ENCODE data around the gene LRRC8A.

The LRRC8A gene

DNA sequence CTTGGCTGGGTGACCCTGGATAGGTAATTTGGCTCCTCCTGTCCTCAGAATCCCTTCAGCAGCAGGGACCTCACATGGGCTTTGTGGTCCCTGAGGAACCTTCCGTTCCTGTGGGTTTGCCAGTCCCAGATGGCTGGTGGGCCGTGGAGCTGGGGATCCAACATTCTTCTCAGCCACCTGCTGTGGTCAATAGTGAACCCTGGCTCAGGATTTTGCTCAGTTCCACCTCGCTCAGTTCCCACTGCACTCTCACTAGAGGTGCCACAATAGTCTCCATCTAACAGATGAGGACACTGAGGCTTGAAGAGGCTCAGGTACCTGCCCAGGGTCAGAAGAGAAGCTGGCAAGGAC lies 35.3 kb upstream of the LRRC8A start:
- TF ChIP-seq FOXM1 (IDR thresholded peaks at IDR 0.05; ENCODE audit: borderline replicate concordance, low read depth) = no peak
- no peak for TF ChIP-seq CREB1 (IDR thresholded peaks at IDR 0.05; ENCODE audit: low read depth)
- TF ChIP-seq, protein P1, sequence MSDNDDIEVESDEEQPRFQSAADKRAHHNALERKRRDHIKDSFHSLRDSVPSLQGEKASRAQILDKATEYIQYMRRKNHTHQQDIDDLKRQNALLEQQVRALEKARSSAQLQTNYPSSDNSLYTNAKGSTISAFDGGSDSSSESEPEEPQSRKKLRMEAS (IDR thresholded peaks at IDR 0.05) = no peak
- no peak for TF ChIP-seq NFIC (IDR thresholded peaks at IDR 0.05)
- no peak for TF ChIP-seq ZBTB7A (IDR thresholded peaks at IDR 0.05; ENCODE audit: low read depth)

DNA sequence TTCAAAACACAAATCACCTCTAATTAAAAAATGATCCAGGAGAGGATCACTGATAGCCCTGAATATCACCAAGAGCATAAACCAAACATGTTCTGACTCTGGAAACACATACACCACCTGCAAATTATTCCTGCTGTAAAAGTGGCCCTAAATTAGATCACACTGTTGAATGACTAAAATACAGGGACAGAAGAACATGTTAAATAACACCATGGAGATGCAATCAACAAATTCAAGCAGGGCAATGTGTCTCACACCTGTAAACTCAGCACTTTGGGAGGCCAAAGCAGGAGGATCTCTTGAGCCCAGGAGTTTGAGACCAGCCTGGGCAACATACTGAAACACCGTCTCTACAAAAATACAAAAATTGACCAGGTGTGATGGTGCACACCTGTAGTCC lies 34.1 kb upstream of the LRRC8A start:
- TF ChIP-seq, protein P2, sequence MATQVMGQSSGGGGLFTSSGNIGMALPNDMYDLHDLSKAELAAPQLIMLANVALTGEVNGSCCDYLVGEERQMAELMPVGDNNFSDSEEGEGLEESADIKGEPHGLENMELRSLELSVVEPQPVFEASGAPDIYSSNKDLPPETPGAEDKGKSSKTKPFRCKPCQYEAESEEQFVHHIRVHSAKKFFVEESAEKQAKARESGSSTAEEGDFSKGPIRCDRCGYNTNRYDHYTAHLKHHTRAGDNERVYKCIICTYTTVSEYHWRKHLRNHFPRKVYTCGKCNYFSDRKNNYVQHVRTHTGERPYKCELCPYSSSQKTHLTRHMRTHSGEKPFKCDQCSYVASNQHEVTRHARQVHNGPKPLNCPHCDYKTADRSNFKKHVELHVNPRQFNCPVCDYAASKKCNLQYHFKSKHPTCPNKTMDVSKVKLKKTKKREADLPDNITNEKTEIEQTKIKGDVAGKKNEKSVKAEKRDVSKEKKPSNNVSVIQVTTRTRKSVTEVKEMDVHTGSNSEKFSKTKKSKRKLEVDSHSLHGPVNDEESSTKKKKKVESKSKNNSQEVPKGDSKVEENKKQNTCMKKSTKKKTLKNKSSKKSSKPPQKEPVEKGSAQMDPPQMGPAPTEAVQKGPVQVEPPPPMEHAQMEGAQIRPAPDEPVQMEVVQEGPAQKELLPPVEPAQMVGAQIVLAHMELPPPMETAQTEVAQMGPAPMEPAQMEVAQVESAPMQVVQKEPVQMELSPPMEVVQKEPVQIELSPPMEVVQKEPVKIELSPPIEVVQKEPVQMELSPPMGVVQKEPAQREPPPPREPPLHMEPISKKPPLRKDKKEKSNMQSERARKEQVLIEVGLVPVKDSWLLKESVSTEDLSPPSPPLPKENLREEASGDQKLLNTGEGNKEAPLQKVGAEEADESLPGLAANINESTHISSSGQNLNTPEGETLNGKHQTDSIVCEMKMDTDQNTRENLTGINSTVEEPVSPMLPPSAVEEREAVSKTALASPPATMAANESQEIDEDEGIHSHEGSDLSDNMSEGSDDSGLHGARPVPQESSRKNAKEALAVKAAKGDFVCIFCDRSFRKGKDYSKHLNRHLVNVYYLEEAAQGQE (IDR thresholded peaks at IDR 0.05; ENCODE audit: low read depth) = no peak
- no peak for TF ChIP-seq TEAD4 (IDR thresholded peaks at IDR 0.05)

DNA sequence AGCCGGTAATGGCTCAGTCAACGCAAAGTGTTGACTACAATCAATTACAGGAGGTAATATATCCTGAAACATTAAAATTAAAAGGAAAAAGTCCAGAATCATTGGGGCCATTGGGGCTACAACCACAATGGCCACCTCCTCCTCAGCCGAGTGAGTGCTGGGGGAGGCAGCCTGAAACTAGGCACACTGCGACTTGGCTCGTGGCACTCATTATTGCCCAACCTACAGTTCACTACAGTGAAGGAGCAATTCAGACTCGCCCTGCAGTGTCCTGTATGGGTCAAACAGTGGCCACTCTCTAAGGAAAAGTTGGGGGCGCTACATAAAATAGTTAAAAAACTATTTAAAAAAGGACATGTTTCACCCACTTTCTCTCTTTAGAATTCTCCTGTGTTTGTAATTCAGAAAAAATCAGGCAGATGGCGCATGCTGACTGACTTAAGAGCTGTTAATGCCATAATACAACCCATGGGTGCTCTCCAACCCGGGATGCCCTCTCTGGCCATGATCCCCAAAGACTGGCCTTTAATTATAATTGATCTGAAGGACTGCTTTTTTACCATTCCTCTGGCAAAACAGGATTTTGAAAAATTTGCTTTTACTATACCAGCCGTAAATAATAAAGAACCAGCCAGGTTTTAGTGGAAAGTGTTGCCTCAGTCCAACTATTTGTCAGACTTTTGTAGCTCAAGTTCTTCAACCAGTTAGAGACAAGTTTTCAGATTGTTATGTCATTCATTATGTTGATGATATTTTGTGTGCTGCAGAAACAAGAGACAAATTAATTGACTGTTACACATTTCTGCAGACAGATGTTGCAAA lies 29.9 kb upstream of the LRRC8A start:
- TF ChIP-seq RAD21 (IDR thresholded peaks at IDR 0.05; ENCODE audit: low read depth) = peak; percentile 82

DNA sequence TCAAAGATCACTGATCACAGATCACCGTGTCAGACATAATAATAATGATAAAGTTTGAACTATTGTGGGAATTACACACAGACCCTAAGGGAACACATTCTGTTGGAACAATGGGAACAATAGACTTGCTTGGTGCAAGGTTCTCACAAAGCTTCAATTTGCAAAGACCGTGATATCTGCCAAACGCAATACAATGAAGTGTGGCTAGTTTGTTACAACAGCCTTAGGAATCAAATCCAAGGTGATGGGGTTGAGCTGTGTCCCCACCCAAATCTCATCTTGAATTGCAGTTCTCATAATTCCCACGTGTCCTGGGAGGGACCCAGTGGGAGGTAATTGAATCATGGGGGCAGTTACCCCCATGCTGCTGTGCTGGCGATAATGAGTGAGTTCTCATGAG lies 21.0 kb upstream of the LRRC8A start:
- no peak for TF ChIP-seq TEAD4 (IDR thresholded peaks at IDR 0.05)

DNA sequence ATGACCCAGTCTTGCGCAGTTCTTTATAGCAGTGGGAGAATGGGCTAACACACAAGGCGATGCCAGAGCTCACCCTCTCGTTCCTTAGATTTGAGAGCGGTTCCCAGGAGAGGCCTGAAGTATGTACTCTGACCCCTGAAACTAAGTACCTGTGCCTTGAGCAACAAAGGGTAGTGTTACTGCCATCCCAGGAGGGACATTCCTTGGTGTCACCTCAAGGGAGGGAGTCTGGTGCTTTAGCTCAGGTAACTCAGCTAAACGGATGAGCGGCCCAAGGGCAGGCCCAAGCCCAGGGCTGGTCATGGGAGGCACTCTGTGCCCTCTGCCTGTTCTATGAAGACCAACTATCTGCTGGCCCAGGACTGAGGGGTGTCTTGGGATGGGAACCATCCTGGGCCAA lies 20.4 kb upstream of the LRRC8A start:
- TF ChIP-seq CREB1 (IDR thresholded peaks at IDR 0.05; ENCODE audit: low read depth) (no peak), TCF12 (IDR thresholded peaks at IDR 0.05; ENCODE audit: low read depth) (no peak), NFIC (IDR thresholded peaks at IDR 0.05) (no peak)

DNA sequence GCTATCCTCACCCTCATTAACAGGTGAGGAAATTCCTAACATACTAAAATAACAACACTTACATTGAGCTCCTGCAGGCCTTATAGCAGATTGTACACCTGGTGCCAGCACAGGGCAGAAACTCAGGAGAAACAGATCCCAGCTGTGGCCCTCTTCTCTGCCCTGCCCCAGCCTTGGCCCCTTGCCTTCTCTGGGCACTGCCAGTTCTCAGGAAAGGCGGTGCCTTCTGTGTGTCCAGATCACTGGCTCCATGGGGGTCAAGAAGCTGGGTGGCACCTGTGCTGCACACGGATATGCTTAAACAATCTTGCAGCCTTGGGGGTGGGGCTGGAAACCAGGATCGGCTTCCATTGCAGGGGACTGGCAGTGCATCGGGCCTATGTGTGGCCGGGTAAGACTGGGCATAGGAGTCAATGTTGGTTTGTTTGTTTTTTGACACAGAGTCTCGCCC lies 19.5 kb upstream of the LRRC8A start:
- no peak for TF ChIP-seq EP300 (IDR thresholded peaks at IDR 0.05; ENCODE audit: borderline replicate concordance)
- TF ChIP-seq YY1 (IDR thresholded peaks at IDR 0.05; ENCODE audit: low read depth) = no peak
- TF ChIP-seq NFIC (IDR thresholded peaks at IDR 0.05) = no peak
- TF ChIP-seq, protein P1 (IDR thresholded peaks at IDR 0.05) = no peak
- TF ChIP-seq, protein P2 (IDR thresholded peaks at IDR 0.05; ENCODE audit: low read depth) = no peak
- TF ChIP-seq CREB1 (IDR thresholded peaks at IDR 0.05; ENCODE audit: low read depth) = no peak
- TF ChIP-seq TCF12 (IDR thresholded peaks at IDR 0.05; ENCODE audit: low read depth) = no peak
- no peak for TF ChIP-seq RAD21 (IDR thresholded peaks at IDR 0.05; ENCODE audit: low read depth)
- TF ChIP-seq, protein P3, sequence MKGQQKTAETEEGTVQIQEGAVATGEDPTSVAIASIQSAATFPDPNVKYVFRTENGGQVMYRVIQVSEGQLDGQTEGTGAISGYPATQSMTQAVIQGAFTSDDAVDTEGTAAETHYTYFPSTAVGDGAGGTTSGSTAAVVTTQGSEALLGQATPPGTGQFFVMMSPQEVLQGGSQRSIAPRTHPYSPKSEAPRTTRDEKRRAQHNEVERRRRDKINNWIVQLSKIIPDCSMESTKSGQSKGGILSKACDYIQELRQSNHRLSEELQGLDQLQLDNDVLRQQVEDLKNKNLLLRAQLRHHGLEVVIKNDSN (IDR thresholded peaks at IDR 0.05) = no peak

DNA sequence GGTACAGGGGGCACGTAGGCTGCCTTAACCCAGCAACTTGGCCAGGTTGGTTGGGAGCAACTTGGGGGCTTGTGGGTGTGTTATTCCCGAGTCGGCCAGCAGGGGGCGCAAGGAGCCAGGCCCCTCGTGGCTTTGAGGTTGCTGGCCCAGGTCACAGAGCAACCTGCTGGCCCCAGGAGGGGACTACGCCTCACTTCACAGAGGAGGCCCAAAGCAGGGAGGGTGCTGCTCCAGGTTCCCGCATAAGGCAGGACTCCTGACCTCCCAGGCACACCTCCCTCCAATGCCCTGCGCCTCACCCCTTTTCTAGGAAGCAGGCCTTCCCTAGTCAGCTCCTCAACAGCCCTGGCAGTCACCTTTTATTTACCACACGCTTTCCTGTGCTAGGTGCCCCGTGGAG lies 18.3 kb upstream of the LRRC8A start:
- TF ChIP-seq TAF1 (IDR thresholded peaks at IDR 0.05; ENCODE audit: low read depth) (no peak), FOXM1 (IDR thresholded peaks at IDR 0.05; ENCODE audit: borderline replicate concordance, low read depth) (no peak), RAD21 (IDR thresholded peaks at IDR 0.05; ENCODE audit: low read depth) (peak; percentile 84), TEAD4 (IDR thresholded peaks at IDR 0.05) (no peak)
- TF ChIP-seq, protein P1 (IDR thresholded peaks at IDR 0.05) = 0 out of 2 replicates have a peak, but pooled peaks have one; percentile 37
